Measurements from ENCODE around the gene MCM9.
"Not testable (repeated sequence)": the region's sequence is repeated elsewhere in the genome, so short reads cannot be mapped to it uniquely, and the experiment has no call there.

The MCM9 gene

GRCh38 chr6:118768904-118769325 lies 166.0 kb downstream of the MCM9 start:
- DNase-seq (ENCODE audit: low read depth): no peak

DNA sequence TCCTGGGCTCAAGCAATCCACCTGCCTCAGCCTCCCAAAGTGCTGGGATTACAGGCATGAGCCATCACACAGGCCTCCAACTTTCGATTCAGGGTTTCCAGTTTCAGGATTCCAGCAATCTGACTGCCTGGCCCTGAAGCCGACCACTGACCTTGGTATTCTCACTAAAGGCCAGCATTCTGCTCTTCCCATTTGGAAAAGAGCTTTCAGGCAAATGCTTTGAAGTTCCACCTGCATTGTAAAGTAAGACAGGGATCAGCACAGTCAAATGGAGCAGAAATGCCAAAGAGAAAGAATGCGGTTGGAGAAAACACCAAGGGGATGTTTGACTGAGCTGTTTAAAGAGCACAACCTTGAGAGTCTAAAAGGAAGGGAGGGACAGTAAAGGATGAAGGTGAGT lies 166.5 kb downstream of the MCM9 start:
- DNase-seq (ENCODE audit: low read depth): no peak

DNA sequence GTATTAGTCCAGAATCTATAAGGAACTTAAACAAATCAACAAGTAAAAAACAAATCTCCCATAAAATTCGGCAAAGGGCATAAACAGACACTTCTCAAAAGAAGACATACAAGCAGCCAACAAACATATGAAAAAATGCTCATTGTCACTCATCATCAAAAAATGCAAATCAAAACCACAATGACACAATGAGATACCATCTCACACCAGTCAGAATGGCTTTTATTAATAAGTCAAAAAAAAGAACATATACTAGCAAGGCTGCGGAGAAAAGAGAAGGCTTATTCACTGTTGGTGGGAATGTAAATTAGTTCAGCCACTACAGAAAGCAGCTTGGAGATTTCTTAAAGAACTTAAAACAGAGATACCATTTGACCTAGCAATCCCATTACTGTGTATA lies 169.6 kb downstream of the MCM9 start:
- DNase-seq (ENCODE audit: low read depth): not testable (repeated sequence)

DNA sequence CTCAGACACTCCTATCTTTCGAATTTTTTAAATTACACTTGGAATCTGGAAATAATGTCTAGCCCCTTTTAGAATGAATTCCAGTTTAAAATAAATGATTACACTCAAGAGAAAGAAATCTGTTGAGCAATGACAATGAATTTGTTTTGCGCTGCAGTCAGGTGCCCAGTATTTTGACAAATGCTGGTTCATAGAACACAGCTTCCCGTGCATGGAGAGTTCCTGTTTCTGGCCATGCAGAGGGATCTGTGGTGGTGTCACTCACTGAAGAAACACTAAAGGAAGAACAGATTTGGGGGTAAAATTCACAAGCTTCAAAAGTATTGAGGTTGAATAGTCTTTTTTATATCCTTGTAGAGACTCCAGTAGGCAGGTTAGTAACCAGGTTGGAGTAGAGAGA lies 170.2 kb downstream of the MCM9 start:
- DNase-seq (ENCODE audit: low read depth): no peak

Measured in stimulated activated CD8-positive, alpha-beta memory T cell treated with anti-CD3 and anti-CD28 coated beads, Interleukin-15, amount 100 ng/mL, for 24 hours (primary cell).